H1 (cell line): Measurements from ENCODE around the gene DBNDD1. TPM values are rescaled to one million over a fixed set of nuclear protein-coding genes. Genes with fewer than 3 reads are reported as not detected.

Source experiments
- CTCF ChIA-PET: fragments of 300-600 bp; sonication (Branson Sonifier 250); formaldehyde crosslinking; loops from one replicate; lab custom pipeline; 2021; ENCODE audit not compliant: partially characterized antibody; lab: Charles Lee
- POLR2A ChIA-PET: fragments of 300-600 bp; sonication (Branson Sonifier 250); formaldehyde crosslinking; loops from one replicate; lab custom pipeline; 2021; ENCODE audit warnings: inconsistent platforms; ENCODE audit not compliant: partially characterized antibody; lab: Charles Lee
- DNase-seq, 2 experiments: peaks; one replicate each; pipeline versions ENCODE4 v3.0.0 to v3.0.0-alpha.2; 2010 to 2022; ENCODE audit warnings: low spot score in 2 of 2, low read depth in 1 of 2, mixed read lengths in 1 of 2
- FAIRE-seq: peaks from 2 replicates; lab custom pipeline; 2011; peaks lifted over from hg19 to GRCh38; lab: Jason Lieb, UNC
- H2AFZ ChIP-seq: 2 replicates; pipeline ENCODE4 v1.8.1; 2012; ENCODE audit warnings: low read length, inconsistent platforms
- H2AK5ac ChIP-seq: 2 replicates; pipeline ENCODE4 v1.6.1; 2013; ENCODE audit warnings: low read depth, low read length
- H2BK120ac ChIP-seq: replicated peaks from 2 replicates; pipeline ENCODE3; 2013; ENCODE audit warnings: low read depth, low read length, inconsistent platforms
- H2BK12ac ChIP-seq: 2 replicates; pipeline ENCODE4 v1.6.1; 2013; ENCODE audit warnings: low read depth, low read length
- H2BK15ac ChIP-seq: 2 replicates; pipeline ENCODE4 v1.6.1; 2013; ENCODE audit warnings: low read length
- H2BK20ac ChIP-seq: 2 replicates; pipeline ENCODE4 v1.6.1; 2013; ENCODE audit warnings: low read length
- H2BK5ac ChIP-seq: 2 replicates; pipeline ENCODE4 v1.6.1; 2013; ENCODE audit warnings: low read depth, low read length
- H3K14ac ChIP-seq: 2 replicates; pipeline ENCODE4 v1.6.1; 2013; ENCODE audit warnings: inconsistent platforms; ENCODE audit not compliant: insufficient read length
- H3K18ac ChIP-seq: 2 replicates; pipeline ENCODE4 v1.6.1; 2013; ENCODE audit warnings: low read length; ENCODE audit errors: extremely low read depth
- H3K23ac ChIP-seq: 2 replicates; pipeline ENCODE4 v1.6.1; 2013; ENCODE audit warnings: inconsistent platforms; ENCODE audit not compliant: insufficient read length
- H3K23me2 ChIP-seq: 2 replicates; pipeline ENCODE4 v1.6.1; 2013; ENCODE audit warnings: low read depth, low read length
- H3K27ac ChIP-seq: 2 replicates; pipeline ENCODE4 v1.6.1; 2011; ENCODE audit warnings: low read depth, low read length, inconsistent platforms
- H3K27me3 ChIP-seq, 4 experiments: replicated peaks in 1 of 4; 1 replicate in 1 of 4; 2 replicates in 3 of 4; pipeline versions ENCODE4 v1.6.1 to v1.8.1; 2011 to 2013; ENCODE audit warnings: low read length in 3 of 4, mild to moderate bottlenecking in 3 of 4, inconsistent platforms in 2 of 4, mixed read lengths in 2 of 4, moderate library complexity in 1 of 4; ENCODE audit not compliant: control insufficient read depth in 3 of 4, insufficient read depth in 3 of 4; ENCODE audit errors: extremely low read depth in 1 of 4
- H3K36me3 ChIP-seq, 4 experiments: 2 replicates each; pipeline versions ENCODE4 v1.6.1 to v1.8.1; 2011 to 2013; ENCODE audit warnings: mild to moderate bottlenecking in 4 of 4, low read length in 3 of 4, moderate library complexity in 2 of 4, control low read depth in 1 of 4, inconsistent platforms in 1 of 4; ENCODE audit not compliant: insufficient read depth in 4 of 4, control insufficient read depth in 2 of 4
- H3K4ac ChIP-seq: replicated peaks from 2 replicates; pipeline ENCODE3; 2013; ENCODE audit warnings: low read length, low read depth, mixed read lengths, inconsistent platforms; ENCODE audit not compliant: insufficient read length
- H3K4me1 ChIP-seq, 4 experiments: replicated peaks in 1 of 4; 1 replicate in 1 of 4; 2 replicates in 3 of 4; pipeline versions ENCODE4 v1.6.1 to v1.8.1; 2011 to 2013; ENCODE audit warnings: low read length in 3 of 4, inconsistent platforms in 2 of 4, mixed read lengths in 1 of 4; ENCODE audit not compliant: insufficient read depth in 4 of 4, control insufficient read depth in 3 of 4
- H3K4me2 ChIP-seq, 2 experiments: 2 replicates each; pipeline versions ENCODE4 v1.6.1 to v1.8.1; 2011 to 2013; ENCODE audit warnings: low read depth in 2 of 2, low read length in 2 of 2, control low read depth in 1 of 2, inconsistent platforms in 1 of 2, mild to moderate bottlenecking in 1 of 2; ENCODE audit not compliant: insufficient read depth in 1 of 2
- H3K4me3 ChIP-seq, 4 experiments: fragments of 200-600, 300-600 bp in 1 of 4; sonication (generic), shearing (Covaris generic), sonication (Bioruptor Twin) in 1 of 4; 2 replicates each; pipeline versions ENCODE4 v1.5.1 to v1.8.1; 2011 to 2016; ENCODE audit warnings: low read length in 4 of 4, low read depth in 3 of 4, control low read depth in 2 of 4, inconsistent platforms in 2 of 4, mild to moderate bottlenecking in 2 of 4, mixed read lengths in 1 of 4, moderate library complexity in 1 of 4; ENCODE audit not compliant: insufficient read depth in 2 of 4; ENCODE audit errors: extremely low read depth in 1 of 4
- H3K56ac ChIP-seq: replicated peaks from 2 replicates; pipeline ENCODE3; 2013; ENCODE audit warnings: low read depth, mild to moderate bottlenecking, mixed read lengths, low read length, inconsistent platforms; ENCODE audit not compliant: insufficient read length
- H3K79me1 ChIP-seq: 2 replicates; pipeline ENCODE4 v1.6.1; 2013; ENCODE audit warnings: low read depth, low read length, control low read depth
- H3K79me2 ChIP-seq, 2 experiments: 2 replicates each; pipeline versions ENCODE4 v1.6.1 to v1.8.1; 2012 to 2013; ENCODE audit warnings: low read length in 2 of 2, mild to moderate bottlenecking in 2 of 2, inconsistent platforms in 1 of 2; ENCODE audit not compliant: insufficient read depth in 2 of 2, control insufficient read depth in 1 of 2
- H3K9ac ChIP-seq, 4 experiments: replicated peaks in 1 of 4; 1 replicate in 1 of 4; 2 replicates in 3 of 4; pipeline versions ENCODE4 v1.6.1 to v1.8.1; 2011 to 2013; ENCODE audit warnings: low read depth in 3 of 4, low read length in 3 of 4, control low read depth in 2 of 4, mild to moderate bottlenecking in 2 of 4, moderate library complexity in 2 of 4, inconsistent platforms in 1 of 4; ENCODE audit errors: extremely low read depth in 1 of 4
- H3K9me3 ChIP-seq, 2 experiments: 2 replicates each; pipeline versions ENCODE4 v1.6.1 to v1.8.1; 2012 to 2013; ENCODE audit warnings: mild to moderate bottlenecking in 2 of 2, moderate library complexity in 2 of 2, control low read depth in 1 of 2, inconsistent platforms in 1 of 2, low read depth in 1 of 2, low read length in 1 of 2, mixed read lengths in 1 of 2; ENCODE audit not compliant: insufficient read depth in 2 of 2
- H4K20me1 ChIP-seq, 2 experiments: replicated peaks in 1 of 2; 2 replicates each; pipeline versions ENCODE3 to v1.8.1; 2011 to 2013; ENCODE audit warnings: inconsistent platforms in 2 of 2, low read length in 2 of 2, mild to moderate bottlenecking in 1 of 2; ENCODE audit not compliant: insufficient read depth in 2 of 2, control insufficient read depth in 1 of 2
- H4K5ac ChIP-seq: 2 replicates; pipeline ENCODE4 v1.6.1; 2013; ENCODE audit warnings: low read length, low read depth, mixed read lengths, inconsistent platforms; ENCODE audit not compliant: insufficient read length
- H4K8ac ChIP-seq: 2 replicates; pipeline ENCODE4 v1.8.0; 2013; ENCODE audit warnings: mild to moderate bottlenecking, moderate library complexity, low read length, inconsistent platforms; ENCODE audit not compliant: insufficient read depth; ENCODE audit errors: extremely low read depth
- H4K91ac ChIP-seq: replicated peaks from 2 replicates; pipeline ENCODE3; 2013; ENCODE audit warnings: low read length, mixed read lengths, inconsistent platforms; ENCODE audit not compliant: insufficient read length
- ASH2L ChIP-seq: fragments of 200-600, 300-600 bp; sonication (generic); IDR thresholded peaks from one replicate; pipeline ENCODE4 v1.7.1; 2017; ENCODE audit warnings: low read length
- EGR1 ChIP-seq: IDR thresholded peaks from 2 replicates; pipeline ENCODE4 v1.6.1; 2011; ENCODE audit warnings: low read depth, low read length, borderline replicate concordance
- FOSL1 ChIP-seq: IDR thresholded peaks from 2 replicates; pipeline ENCODE4 v1.6.1; 2011; ENCODE audit warnings: mild to moderate bottlenecking, low read depth, low read length, moderate library complexity; ENCODE audit not compliant: insufficient read depth
- GABPA ChIP-seq: IDR thresholded peaks from 2 replicates; pipeline ENCODE4 v1.6.1; 2011; ENCODE audit warnings: mild to moderate bottlenecking, low read length, moderate library complexity, borderline replicate concordance; ENCODE audit not compliant: insufficient read depth
- GTF2F1 ChIP-seq: IDR thresholded peaks from 2 replicates; pipeline ENCODE4 v1.6.1; 2012; ENCODE audit warnings: low read depth, low read length, improper control_type of control experiment, borderline replicate concordance
- JUND ChIP-seq: IDR thresholded peaks from 2 replicates; pipeline ENCODE4 v1.6.1; 2011; ENCODE audit warnings: mild to moderate bottlenecking, improper control_type of control experiment, low read length
- KDM1A ChIP-seq: fragments of 200-600, 300-600 bp; sonication (generic); IDR thresholded peaks from 2 replicates; pipeline ENCODE4 v1.7.1; 2016; ENCODE audit warnings: mild to moderate bottlenecking, low read length, borderline replicate concordance
- MAFK ChIP-seq: IDR thresholded peaks from 2 replicates; pipeline ENCODE4 v1.6.1; 2012; ENCODE audit warnings: low read depth, mild to moderate bottlenecking, improper control_type of control experiment, low read length
- POU5F1 ChIP-seq: IDR thresholded peaks from 2 replicates; pipeline ENCODE4 v1.6.1; 2011; ENCODE audit warnings: low read depth, mild to moderate bottlenecking, low read length, moderate library complexity
- RNF2 ChIP-seq: fragments of 200-900, 300-1000 bp; sonication (generic); IDR thresholded peaks from 2 replicates; pipeline ENCODE4 v1.7.1; 2016; ENCODE audit warnings: borderline replicate concordance, low read depth, mild to moderate bottlenecking, antibody characterized with exemption, low read length; ENCODE audit not compliant: poor library complexity, severe bottlenecking; ENCODE audit errors: missing control alignments
- SIX5 ChIP-seq: IDR thresholded peaks from 2 replicates; pipeline ENCODE4 v1.6.1; 2011; ENCODE audit warnings: mild to moderate bottlenecking, low read depth, low read length
- SP1 ChIP-seq: IDR thresholded peaks from 2 replicates; pipeline ENCODE4 v1.6.1; 2011; ENCODE audit warnings: low read depth, low read length
- SP2 ChIP-seq: IDR thresholded peaks from 2 replicates; pipeline ENCODE4 v1.6.1; 2012; ENCODE audit warnings: mild to moderate bottlenecking, low read length, inconsistent platforms
- ZNF274 ChIP-seq: IDR thresholded peaks from 2 replicates; pipeline ENCODE4 v1.7.0; 2012; ENCODE audit warnings: low read length, borderline replicate concordance; ENCODE audit errors: extremely low read depth
- WGBS, 2 experiments: shearing (Covaris generic) in 1 of 2; methylation state at CpG; one replicate each; pipeline versions ENCODE4 v1.1.6 to v1.1.7; 2013 to 2015; ENCODE audit warnings: low lambda C conversion rate in 2 of 2, mixed read lengths in 2 of 2, inconsistent platforms in 1 of 2, low coverage in 1 of 2, missing lambda C conversion rate in 1 of 2; ENCODE audit not compliant: insufficient replicate concordance in 2 of 2, insufficient coverage in 1 of 2, insufficient read length in 1 of 2; ENCODE audit errors: extremely low coverage in 1 of 2, missing lambda C conversion rate in 1 of 2; 5-methylcytosine and 5-hydroxymethylcytosine counted together
- polyA plus RNA-seq, 7 experiments: library from polyadenylated mRNA; depleted of rRNA in 3 of 7; stranded (reverse) in 5 of 7; unstranded in 2 of 7; fragments of >200 nt in 5 of 7; fragments of 200-250 nt in 2 of 7; gene quantifications; 1 replicate in 5 of 7; 2 replicates in 1 of 7; 4 replicates in 1 of 7; pipeline versions ENCODE4 v1.2.1 to v1.2.3, GENCODE V29; 2011 to 2013; ENCODE audit warnings: missing spikeins in 2 of 7, mixed read lengths in 2 of 7
- total RNA-seq: library from RNA; stranded (reverse); fragmentation: NEBNext Ultra II Directional; extraction: Animal tissue kit (Norgen Biotek cat#: 25700); gene quantifications from 2 replicates; pipeline ENCODE4 v1.2.1, GENCODE V29; 2021

The DBNDD1 gene
- total and polyA plus RNA-seq, 2 of the 8 experiments (the other 6 are each of a cell fraction or from before 2014, with no cell fraction given) = 69.9 to 92.6 TPM

GRCh38 chr16:89960966-89961365, 58.3 kb downstream of the DBNDD1 start:
- H3K18ac ChIP-seq = no peak overlapping the region
- H2BK120ac ChIP-seq = no peak overlapping the region
- no peaks in the 10 kb centered on the region for H3K79me1 ChIP-seq
- H2BK20ac ChIP-seq = no peak overlapping the region
- no peak overlapping the region for H4K91ac ChIP-seq
- H2BK15ac ChIP-seq = no peak overlapping the region
- H3K14ac ChIP-seq = no peak overlapping the region
- no peak for FAIRE-seq
- H3K4me2 ChIP-seq = no peak overlapping the region
- H3K36me3 ChIP-seq = peaks cover 0 to 10% (median 4%) of the 10 kb centered on the region in 4 experiments; a peak in 4 of 8 replicates
- H4K8ac ChIP-seq = no peak overlapping the region
- peaks cover 1 to 7% of the 10 kb centered on the region in 2 experiments for H4K20me1 ChIP-seq
- no peak overlapping the region for H4K5ac ChIP-seq
- no peak overlapping the region for H2BK5ac ChIP-seq
- H3K9ac ChIP-seq = no peak overlapping the region
- H2AK5ac ChIP-seq = no peak overlapping the region
- H3K27ac ChIP-seq = no peak overlapping the region
- POLR2A ChIA-PET = interaction anchor here (1.2 to 7.5 kb wide), 5 partner anchors 9 to 31 kb away, joined by 3 to 54 read pairs (median 5); no protein-coding TSS in a partner anchor
- H3K79me2 ChIP-seq = no peaks in the 10 kb centered on the region
- H3K4me1 ChIP-seq = no peaks in the 10 kb centered on the region; a peak in 1 of 7 replicates
- no peak overlapping the region for H3K56ac ChIP-seq
- no peak overlapping the region for H3K4ac ChIP-seq
- no peaks in the 10 kb centered on the region for H3K27me3 ChIP-seq
- H3K4me3 ChIP-seq = no peak overlapping the region
- H2BK12ac ChIP-seq = no peak overlapping the region
- H3K9me3 ChIP-seq = no peaks in the 10 kb centered on the region
- CTCF ChIA-PET = interaction anchor here (0.6 to 1.4 kb wide), 3 partner anchors 11 to 65 kb away, joined by 3 to 4 read pairs (median 4); no protein-coding TSS in a partner anchor
- 86% methylated on average over 13 of the region's 13 CpGs; no CpG with 5 or more reads in 1 of the 2 experiments for WGBS, 2 experiments
- H3K23me2 ChIP-seq = no peaks in the 10 kb centered on the region
- no peak overlapping the region for H3K23ac ChIP-seq
- no peak overlapping the region for H2AFZ ChIP-seq
- DNase-seq = no peak
- TF ChIP-seq SP1 (no peak), EGR1 (no peak), POU5F1 (no peak), KDM1A (no peak), MAFK (no peak), JUND (no peak), RNF2 (no peak), FOSL1 (no peak), ZNF274 (no peak), ASH2L (no peak), GABPA (no peak), GTF2F1 (no peak), SP2 (no peak), SIX5 (no peak)
